Neural cell (in vitro differentiated cells): ENCODE measurements around the gene BCOR. TPM values are rescaled to one million over a fixed set of nuclear protein-coding genes. Genes with fewer than 3 reads are reported as not detected.

Source experiments
- H2AFZ ChIP-seq: fragments of 200-600, 300-800 bp; sonication (generic), shearing (Covaris generic); 2 replicates; pipeline ENCODE4 v1.6.0; 2014; ENCODE audit warnings: low read depth, mild to moderate bottlenecking, antibody characterized with exemption, low read length, moderate library complexity
- H3F3A ChIP-seq: fragments of 200-600 bp; shearing (Covaris generic); 2 replicates; pipeline ENCODE4 v1.6.1; 2016; ENCODE audit warnings: mild to moderate bottlenecking, moderate library complexity, mixed read lengths, antibody characterized with exemption, low read length; ENCODE audit not compliant: insufficient read depth, poor library complexity, severe bottlenecking
- H3K27ac ChIP-seq: fragments of 200-600, 300-800 bp; sonication (generic), shearing (Covaris generic); 2 replicates; pipeline ENCODE4 v1.5.1; 2014; ENCODE audit warnings: mild to moderate bottlenecking, low read length, moderate library complexity
- H3K27me3 ChIP-seq: fragments of 300-800, 200-600 bp; sonication (generic), shearing (Covaris generic); 2 replicates; pipeline ENCODE4 v1.6.0; 2014; ENCODE audit warnings: mild to moderate bottlenecking, low read depth, low read length, moderate library complexity; ENCODE audit not compliant: insufficient read depth
- H3K36me3 ChIP-seq: fragments of 300-800, 200-600 bp; sonication (generic), shearing (Covaris generic); 2 replicates; pipeline ENCODE4 v1.5.1; 2014; ENCODE audit warnings: mild to moderate bottlenecking, antibody characterized with exemption, low read length, moderate library complexity; ENCODE audit not compliant: insufficient read depth
- H3K4me2 ChIP-seq: fragments of 300-800, 200-600 bp; sonication (generic), shearing (Covaris generic); 2 replicates; pipeline ENCODE4 v1.6.0; 2014; ENCODE audit warnings: mild to moderate bottlenecking, low read length
- H3K4me3 ChIP-seq: fragments of 300-800, 200-600 bp; sonication (generic), shearing (Covaris generic); 2 replicates; pipeline ENCODE4 v1.5.1; 2014; ENCODE audit warnings: mild to moderate bottlenecking, low read length, moderate library complexity
- H3K79me2 ChIP-seq: fragments of 200-600 bp; shearing (Covaris generic); replicated peaks from 2 replicates; pipeline ENCODE4 v1.6.0; 2014; ENCODE audit warnings: mild to moderate bottlenecking, low read length, moderate library complexity; ENCODE audit not compliant: insufficient read depth
- H3K9ac ChIP-seq: fragments of 300-800, 200-600 bp; sonication (generic), shearing (Covaris generic); 2 replicates; pipeline ENCODE4 v1.6.1; 2016; ENCODE audit warnings: mild to moderate bottlenecking, low read length, mixed read lengths
- H3K9me2 ChIP-seq: fragments of 200-600 bp; shearing (Covaris generic); 2 replicates; pipeline ENCODE4 v1.6.1; 2016; ENCODE audit warnings: mild to moderate bottlenecking, low read length, mixed read lengths; ENCODE audit not compliant: insufficient read depth
- H3K9me3 ChIP-seq: fragments of 200-600, 300-800 bp; sonication (generic), shearing (Covaris generic); 2 replicates; pipeline ENCODE4 v1.6.1; 2016; ENCODE audit warnings: mild to moderate bottlenecking, mixed run types, low read length, moderate library complexity, mixed read lengths
- H4K20me1 ChIP-seq: fragments of 200-600 bp; shearing (Covaris generic); 2 replicates; pipeline ENCODE4 v1.6.1; 2016; ENCODE audit warnings: mild to moderate bottlenecking, mixed run types; ENCODE audit not compliant: insufficient read depth
- EP300 ChIP-seq: fragments of 450-650 bp; conservative IDR thresholded peaks from 2 replicates; pipeline ENCODE4 v1.6.1; 2014; ENCODE audit warnings: antibody characterized with exemption, mild to moderate bottlenecking, moderate library complexity; ENCODE audit not compliant: poor library complexity, severe bottlenecking
- EZH2 ChIP-seq: fragments of 200-600, 300-800 bp; shearing (Covaris generic), sonication (generic); IDR thresholded peaks from 2 replicates; pipeline ENCODE4 v1.6.1; 2014; ENCODE audit warnings: antibody characterized with exemption, low read length, borderline replicate concordance, mild to moderate bottlenecking; ENCODE audit not compliant: insufficient read depth, poor library complexity, severe bottlenecking
- MXI1 ChIP-seq: fragments of 450-650 bp; conservative IDR thresholded peaks from 2 replicates; pipeline ENCODE4 v1.6.1; 2014; ENCODE audit warnings: antibody characterized with exemption, mild to moderate bottlenecking; ENCODE audit not compliant: poor library complexity, severe bottlenecking
- POLR2AphosphoS5 ChIP-seq: IDR thresholded peaks from 2 replicates; pipeline ENCODE4 v1.6.1; 2012
- RAD21 ChIP-seq: fragments of 450-650 bp; conservative IDR thresholded peaks from 2 replicates; pipeline ENCODE4 v1.6.1; 2014; ENCODE audit warnings: antibody characterized with exemption, mild to moderate bottlenecking, moderate library complexity
- SMC3 ChIP-seq: fragments of 450-650 bp; conservative IDR thresholded peaks from 2 replicates; pipeline ENCODE4 v1.6.1; 2014; ENCODE audit warnings: antibody characterized with exemption, mild to moderate bottlenecking, moderate library complexity; ENCODE audit not compliant: poor library complexity
- TAF1 ChIP-seq: IDR thresholded peaks from 2 replicates; pipeline ENCODE4 v1.6.1; 2012; ENCODE audit warnings: low read depth
- polyA plus RNA-seq: library from polyadenylated mRNA; depleted of rRNA; stranded (reverse); fragments of >200 nt; gene quantifications from 2 replicates; pipeline ENCODE4 v1.2.3, GENCODE V29; 2014
- TF ChIP-seq, protein P1 (sequence below): IDR thresholded peaks from 2 replicates; pipeline ENCODE4 v1.6.1; 2012; ENCODE audit warnings: borderline replicate concordance
- TF ChIP-seq, protein P2 (sequence below): fragments of 450-650 bp; IDR thresholded peaks from 2 replicates; pipeline ENCODE4 v1.5.1; 2014; ENCODE audit warnings: antibody characterized with exemption, mild to moderate bottlenecking, moderate library complexity; ENCODE audit not compliant: poor library complexity, severe bottlenecking

Gene BCOR
- polyA plus RNA-seq, 1 donor from 2014 or later: 18.0 TPM

DNA sequence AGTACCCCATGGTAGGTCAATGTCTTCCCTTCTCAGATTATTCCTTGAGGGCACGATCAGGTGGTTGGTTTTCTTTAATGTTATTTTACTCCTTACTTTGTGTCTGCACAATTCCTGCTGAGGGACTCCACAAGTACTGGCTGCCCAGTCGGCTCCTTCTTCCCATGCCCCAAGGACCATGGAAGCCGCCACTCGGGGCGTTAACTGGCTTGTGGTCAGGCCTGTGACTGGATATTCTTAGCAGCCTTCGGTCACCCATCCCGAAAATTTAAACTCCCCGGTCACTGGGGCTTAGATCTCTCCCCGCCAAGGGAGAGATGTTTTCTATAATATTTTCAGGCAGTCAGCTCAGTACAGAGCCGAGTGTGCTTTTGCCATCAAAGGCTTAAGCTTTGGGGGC is 24.7 kb upstream of the BCOR start:
- H4K20me1 ChIP-seq: no peaks in the 10 kb centered on the region
- no peaks in the 10 kb centered on the region for H3K27me3 ChIP-seq
- H3K4me2 ChIP-seq: no peak overlapping the region
- TF ChIP-seq TAF1: no peak
- TF ChIP-seq, protein P1, sequence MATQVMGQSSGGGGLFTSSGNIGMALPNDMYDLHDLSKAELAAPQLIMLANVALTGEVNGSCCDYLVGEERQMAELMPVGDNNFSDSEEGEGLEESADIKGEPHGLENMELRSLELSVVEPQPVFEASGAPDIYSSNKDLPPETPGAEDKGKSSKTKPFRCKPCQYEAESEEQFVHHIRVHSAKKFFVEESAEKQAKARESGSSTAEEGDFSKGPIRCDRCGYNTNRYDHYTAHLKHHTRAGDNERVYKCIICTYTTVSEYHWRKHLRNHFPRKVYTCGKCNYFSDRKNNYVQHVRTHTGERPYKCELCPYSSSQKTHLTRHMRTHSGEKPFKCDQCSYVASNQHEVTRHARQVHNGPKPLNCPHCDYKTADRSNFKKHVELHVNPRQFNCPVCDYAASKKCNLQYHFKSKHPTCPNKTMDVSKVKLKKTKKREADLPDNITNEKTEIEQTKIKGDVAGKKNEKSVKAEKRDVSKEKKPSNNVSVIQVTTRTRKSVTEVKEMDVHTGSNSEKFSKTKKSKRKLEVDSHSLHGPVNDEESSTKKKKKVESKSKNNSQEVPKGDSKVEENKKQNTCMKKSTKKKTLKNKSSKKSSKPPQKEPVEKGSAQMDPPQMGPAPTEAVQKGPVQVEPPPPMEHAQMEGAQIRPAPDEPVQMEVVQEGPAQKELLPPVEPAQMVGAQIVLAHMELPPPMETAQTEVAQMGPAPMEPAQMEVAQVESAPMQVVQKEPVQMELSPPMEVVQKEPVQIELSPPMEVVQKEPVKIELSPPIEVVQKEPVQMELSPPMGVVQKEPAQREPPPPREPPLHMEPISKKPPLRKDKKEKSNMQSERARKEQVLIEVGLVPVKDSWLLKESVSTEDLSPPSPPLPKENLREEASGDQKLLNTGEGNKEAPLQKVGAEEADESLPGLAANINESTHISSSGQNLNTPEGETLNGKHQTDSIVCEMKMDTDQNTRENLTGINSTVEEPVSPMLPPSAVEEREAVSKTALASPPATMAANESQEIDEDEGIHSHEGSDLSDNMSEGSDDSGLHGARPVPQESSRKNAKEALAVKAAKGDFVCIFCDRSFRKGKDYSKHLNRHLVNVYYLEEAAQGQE: no peak
- TF ChIP-seq EZH2: no peak
- H3K9me2 ChIP-seq: no peaks in the 10 kb centered on the region
- no peak overlapping the region for H3K9ac ChIP-seq
- H3K27ac ChIP-seq: no peak overlapping the region
- H3K79me2 ChIP-seq: no peaks in the 10 kb centered on the region
- no peak overlapping the region for H3K4me3 ChIP-seq
- H3K9me3 ChIP-seq: no peaks in the 10 kb centered on the region
- no peak overlapping the region for H2AFZ ChIP-seq
- H3F3A ChIP-seq: no peaks in the 10 kb centered on the region
- H3K36me3 ChIP-seq: no peaks in the 10 kb centered on the region

DNA sequence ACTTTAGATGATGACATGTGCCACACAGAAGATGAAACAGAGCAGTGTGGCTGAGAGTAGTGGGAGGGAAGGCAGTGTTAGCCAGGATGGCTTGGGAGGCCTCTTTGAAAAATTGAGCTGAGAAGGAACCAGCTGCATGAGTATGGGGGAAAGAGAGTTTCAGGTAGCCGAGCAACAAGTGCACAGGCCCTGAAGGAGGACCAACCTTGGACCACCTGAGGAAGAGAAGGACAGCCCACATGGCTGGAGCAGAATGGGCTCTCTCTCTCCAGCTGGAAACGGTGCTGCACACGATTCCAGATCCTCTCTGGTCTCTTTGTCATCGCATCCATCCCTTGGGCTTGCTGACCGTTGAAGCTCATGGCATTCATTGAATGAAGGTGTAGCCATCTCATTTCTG is 23.9 kb upstream of the BCOR start:
- Histone ChIP-seq H3K27ac (no peak overlapping the region), H3K36me3 (no peaks in the 10 kb centered on the region), H3F3A (no peaks in the 10 kb centered on the region), H3K27me3 (no peaks in the 10 kb centered on the region), H3K79me2 (no peaks in the 10 kb centered on the region), H3K4me2 (no peak overlapping the region), H3K9me2 (no peaks in the 10 kb centered on the region), H3K9ac (no peak overlapping the region), H4K20me1 (no peaks in the 10 kb centered on the region), H3K9me3 (no peaks in the 10 kb centered on the region), H3K4me3 (no peak overlapping the region), H2AFZ (no peak overlapping the region)
- no peak for TF ChIP-seq TAF1
- TF ChIP-seq, protein P1: no peak

DNA sequence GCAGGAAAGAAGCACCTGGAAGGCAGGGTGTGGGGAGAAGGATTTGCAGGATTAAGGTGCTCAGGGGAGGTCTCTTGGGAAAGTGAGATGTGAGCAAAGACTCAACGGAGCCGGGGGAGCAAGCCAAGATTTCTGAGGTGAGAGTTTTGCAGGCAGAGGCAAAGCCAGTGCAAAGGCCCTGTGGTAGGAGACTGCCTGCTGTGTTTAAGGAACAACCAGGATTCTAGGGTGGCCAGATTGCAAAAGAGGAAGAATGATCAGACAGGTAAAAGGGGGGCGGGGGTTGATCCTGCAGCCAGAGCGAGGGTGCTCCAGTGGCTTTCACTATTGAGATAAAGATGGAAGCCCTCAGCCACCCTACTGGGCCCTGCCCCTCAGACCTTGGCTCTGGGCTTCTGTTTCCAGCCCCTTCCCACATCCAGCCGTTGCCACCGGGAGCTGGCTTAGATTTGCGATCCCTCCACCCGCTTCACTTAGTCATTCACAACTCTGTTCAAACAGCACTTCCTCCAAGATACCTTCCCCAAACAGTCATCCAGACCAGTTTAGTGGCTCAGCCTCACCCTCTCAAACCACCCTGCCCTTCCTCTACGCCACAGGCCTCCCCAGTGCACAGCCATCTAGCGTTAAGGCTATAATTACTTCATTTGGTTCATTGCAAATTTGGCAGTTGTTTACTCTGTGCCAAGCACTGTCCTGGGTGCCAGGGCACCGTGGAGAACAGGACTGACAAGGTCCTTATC is 23.3 kb upstream of the BCOR start:
- Histone ChIP-seq H3K9ac (no peak overlapping the region), H3K9me2 (no peaks in the 10 kb centered on the region), H2AFZ (no peak overlapping the region), H3K27ac (no peak overlapping the region), H3K4me2 (no peak overlapping the region), H3K79me2 (no peaks in the 10 kb centered on the region), H3K36me3 (no peaks in the 10 kb centered on the region), H3K9me3 (no peaks in the 10 kb centered on the region), H3K27me3 (no peaks in the 10 kb centered on the region), H4K20me1 (no peaks in the 10 kb centered on the region), H3K4me3 (no peak overlapping the region), H3F3A (no peaks in the 10 kb centered on the region)
- TF ChIP-seq MXI1 (no peak), SMC3 (no peak), POLR2AphosphoS5 (no peak), EP300 (no peak), TAF1 (no peak), RAD21 (no peak)
- TF ChIP-seq, protein P1: no peak
- TF ChIP-seq, protein P2, sequence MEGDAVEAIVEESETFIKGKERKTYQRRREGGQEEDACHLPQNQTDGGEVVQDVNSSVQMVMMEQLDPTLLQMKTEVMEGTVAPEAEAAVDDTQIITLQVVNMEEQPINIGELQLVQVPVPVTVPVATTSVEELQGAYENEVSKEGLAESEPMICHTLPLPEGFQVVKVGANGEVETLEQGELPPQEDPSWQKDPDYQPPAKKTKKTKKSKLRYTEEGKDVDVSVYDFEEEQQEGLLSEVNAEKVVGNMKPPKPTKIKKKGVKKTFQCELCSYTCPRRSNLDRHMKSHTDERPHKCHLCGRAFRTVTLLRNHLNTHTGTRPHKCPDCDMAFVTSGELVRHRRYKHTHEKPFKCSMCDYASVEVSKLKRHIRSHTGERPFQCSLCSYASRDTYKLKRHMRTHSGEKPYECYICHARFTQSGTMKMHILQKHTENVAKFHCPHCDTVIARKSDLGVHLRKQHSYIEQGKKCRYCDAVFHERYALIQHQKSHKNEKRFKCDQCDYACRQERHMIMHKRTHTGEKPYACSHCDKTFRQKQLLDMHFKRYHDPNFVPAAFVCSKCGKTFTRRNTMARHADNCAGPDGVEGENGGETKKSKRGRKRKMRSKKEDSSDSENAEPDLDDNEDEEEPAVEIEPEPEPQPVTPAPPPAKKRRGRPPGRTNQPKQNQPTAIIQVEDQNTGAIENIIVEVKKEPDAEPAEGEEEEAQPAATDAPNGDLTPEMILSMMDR: no peak
